ENCODE results near the gene PAQR8.

- no peak for TF ChIP-seq CTCF (IDR thresholded peaks at IDR 0.05; ENCODE audit: insufficient read depth, low read depth, low read length)
- no peak for TF ChIP-seq EZH2 (IDR thresholded peaks at IDR 0.05; ENCODE audit: insufficient read depth, low read length)
Measured at GRCh38 chr6:52438926-52439325, 77.0 kb downstream of the PAQR8 start.
